NCI-H2029 (cell line): ENCODE results near the gene SH3GLB1.

Experiments
- DNase-seq: peaks from one replicate; lab custom pipeline; 2025; lab: John Stamatoyannopoulos, UW

SH3GLB1 gene

DNA sequence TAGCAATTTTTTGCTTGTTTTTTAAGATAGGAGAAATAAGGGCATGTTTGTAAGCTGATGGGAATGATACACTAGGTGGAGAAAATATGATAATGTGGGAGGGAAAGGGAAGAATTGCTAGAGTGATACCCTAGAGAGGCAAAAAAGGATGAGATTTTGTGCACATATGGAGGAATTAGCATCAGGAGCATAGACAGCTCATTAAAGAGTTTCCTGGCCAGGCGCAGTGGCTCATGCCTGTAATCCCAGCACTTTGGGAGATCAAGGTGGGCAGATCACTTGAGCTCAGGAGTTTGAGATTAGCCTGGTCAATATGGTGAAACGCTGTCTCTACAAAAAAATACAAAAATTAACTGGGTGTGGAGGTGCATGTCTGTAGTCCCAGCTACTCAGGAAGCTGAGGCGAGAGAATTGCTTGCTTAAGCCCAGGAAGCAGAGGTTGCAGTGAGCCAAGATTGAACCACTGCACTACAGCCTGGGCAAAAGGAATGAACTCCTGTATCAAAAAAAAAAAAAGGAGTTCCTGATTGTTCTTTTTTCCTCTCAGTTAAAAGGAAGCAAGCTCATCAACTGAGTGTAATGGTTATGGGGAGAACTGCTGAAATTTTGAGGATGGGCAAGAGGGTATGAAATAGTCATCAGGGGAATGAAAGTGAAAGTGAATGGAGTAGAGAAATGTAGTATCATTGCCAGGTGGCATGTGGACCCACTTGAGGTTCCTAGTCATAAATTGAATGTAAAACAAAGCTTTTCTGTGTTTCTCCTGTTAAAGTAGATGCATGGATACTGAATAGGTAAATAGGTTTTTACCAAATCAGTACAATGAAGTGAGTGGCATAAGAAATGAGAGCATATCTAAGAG is 35.5 kb downstream of the SH3GLB1 start:
- DNase-seq = peak; percentile 38

DNA sequence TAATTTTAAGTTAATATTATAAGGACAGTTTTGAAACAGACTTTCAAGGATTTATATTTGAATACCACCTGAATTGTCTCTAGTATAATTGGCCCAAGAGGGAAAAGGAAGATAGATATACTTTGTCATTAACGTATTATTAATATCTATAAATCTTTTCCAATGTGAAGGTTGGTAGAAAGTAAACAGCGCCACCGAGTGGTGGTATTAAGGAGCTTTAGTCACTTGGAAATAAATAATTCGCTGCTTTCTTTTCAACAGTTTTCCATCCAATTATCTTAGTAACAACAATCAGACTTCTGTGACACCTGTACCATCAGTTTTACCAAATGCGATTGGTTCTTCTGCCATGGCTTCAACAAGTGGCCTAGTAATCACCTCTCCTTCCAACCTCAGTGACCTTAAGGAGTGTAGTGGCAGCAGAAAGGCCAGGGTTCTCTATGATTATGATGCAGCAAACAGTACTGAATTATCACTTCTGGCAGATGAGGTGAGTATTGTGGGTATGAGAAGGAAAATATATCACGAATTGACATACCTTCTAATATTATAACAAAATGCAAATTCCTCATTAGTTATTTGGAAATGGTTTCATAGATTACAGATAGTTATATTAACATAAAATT is 37.7 kb downstream of the SH3GLB1 start:
- DNase-seq = no peak

GRCh38 chr1:86747304-86747703 is 42.9 kb downstream of the SH3GLB1 start:
- no peak for DNase-seq

- no peak for DNase-seq
These were observed 44.4 kb downstream of the SH3GLB1 start for GRCh38 chr1:86748622-86749373.

- no peak for DNase-seq
These were observed 45.7 kb downstream of the SH3GLB1 start for GRCh38 chr1:86750076-86750475.

DNA sequence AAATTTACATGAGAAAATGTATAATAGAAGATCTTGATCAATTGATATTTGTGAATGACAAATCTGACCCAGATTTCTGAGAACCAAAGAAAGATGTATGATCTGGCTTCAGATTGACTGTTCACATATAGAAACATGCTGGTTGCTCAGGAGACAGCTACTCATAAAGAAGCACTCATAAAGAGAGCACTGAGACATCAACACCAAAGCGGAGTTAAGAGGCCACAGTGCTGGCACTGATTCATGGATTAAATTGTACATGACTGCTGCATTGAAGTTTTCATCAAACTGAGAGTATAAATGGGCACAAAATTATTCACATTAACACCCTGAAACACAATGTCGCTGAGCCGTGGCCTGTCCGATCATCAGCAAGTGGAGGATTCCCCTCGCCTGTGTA is 46.2 kb downstream of the SH3GLB1 start:
- no peak for DNase-seq

- no peak for DNase-seq
These were observed 47.5 kb downstream of the SH3GLB1 start for GRCh38 chr1:86751923-86752322.

DNA sequence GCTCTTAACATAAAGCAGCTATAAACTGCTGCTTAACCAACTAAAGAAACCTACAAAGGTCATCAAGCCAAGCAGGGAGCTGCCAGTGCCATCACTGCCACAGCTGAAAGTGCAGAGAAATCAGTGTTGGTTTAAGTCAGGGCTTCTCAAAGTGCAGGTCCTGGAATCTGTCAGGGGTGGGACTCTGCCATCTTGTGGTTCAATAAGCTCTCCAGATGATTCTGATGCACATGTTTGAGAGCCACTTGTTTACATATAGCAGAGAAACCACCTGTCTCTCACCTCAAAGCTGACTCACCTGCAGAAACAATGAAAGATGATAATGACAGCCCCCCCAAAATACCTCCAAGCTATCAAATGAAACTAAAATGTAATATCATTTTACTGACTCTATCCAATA is 49.3 kb downstream of the SH3GLB1 start:
- peak; percentile 65 for DNase-seq

DNA sequence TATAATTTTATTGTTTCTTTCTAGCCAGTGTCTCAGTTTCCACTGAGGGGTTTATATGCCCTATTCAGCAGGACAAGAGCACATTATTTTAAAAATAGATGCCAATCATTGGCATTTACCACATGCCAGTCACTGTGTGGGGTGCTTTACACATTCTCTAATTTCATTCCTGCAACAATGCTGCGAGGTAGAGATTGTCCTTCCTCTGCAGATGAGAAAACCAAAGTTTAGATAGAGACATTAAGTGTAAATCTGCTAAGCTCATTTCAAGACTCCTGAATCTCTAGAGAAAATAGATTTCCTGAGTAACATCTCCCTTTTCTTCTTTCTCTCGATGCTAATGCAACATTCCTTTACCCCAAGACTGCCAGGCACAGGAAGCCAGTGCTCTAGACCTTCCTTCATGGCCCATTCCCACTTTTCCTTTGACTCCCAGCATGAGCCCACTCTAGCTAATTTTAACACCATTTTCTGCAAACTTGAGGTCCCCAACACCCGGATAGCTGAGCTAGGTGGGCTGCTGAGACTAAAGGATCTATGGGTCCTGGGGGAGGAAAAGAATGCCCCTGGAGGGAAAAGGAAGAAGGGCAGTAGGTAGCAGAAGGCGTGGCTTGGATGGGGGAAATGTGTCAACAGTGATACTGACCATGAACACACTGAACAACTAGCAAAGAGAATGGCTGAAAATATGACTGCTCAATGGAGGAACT is 50.0 kb downstream of the SH3GLB1 start:
- no peak for DNase-seq

- DNase-seq = peak; percentile 89
These were observed 51.7 kb downstream of the SH3GLB1 start for GRCh38 chr1:86756062-86756406.

DNA sequence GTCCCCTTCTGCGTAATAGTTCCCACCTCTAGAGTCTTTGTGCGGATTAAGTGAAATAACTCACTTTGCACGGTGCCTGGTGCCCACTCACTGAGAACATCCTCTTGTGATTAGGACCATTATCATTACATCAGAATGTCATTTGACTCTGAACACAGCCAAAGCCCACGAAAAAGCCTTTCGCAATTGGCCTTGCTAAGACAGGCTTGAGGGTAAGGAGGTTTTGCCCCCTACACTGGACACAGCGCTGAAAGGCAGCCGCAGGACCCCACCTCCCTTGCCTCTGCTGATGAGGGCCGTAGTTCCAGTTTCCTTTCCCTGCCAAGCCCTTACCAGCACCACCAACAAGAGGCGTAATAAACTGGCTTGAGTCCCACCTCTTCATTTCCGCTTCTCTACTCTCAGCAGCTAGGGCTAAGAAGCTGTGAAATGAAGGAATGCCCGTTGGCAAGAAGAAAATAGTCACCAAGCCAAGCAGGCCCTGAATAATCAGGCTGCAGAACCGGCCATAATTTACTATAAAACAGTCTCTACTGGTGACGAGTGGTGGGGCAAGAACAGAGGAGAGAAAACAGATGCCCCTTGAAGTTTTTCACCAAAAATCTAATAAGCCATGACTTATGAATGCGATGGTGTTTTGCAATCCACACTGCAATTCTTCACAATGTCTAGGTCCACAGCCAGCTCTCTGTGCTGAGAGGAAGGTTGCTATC is 53.1 kb downstream of the SH3GLB1 start:
- peak; percentile 80 for DNase-seq

GRCh38 chr1:86758570-86758969 is 54.2 kb downstream of the SH3GLB1 start:
- DNase-seq = peak; percentile 94

DNA sequence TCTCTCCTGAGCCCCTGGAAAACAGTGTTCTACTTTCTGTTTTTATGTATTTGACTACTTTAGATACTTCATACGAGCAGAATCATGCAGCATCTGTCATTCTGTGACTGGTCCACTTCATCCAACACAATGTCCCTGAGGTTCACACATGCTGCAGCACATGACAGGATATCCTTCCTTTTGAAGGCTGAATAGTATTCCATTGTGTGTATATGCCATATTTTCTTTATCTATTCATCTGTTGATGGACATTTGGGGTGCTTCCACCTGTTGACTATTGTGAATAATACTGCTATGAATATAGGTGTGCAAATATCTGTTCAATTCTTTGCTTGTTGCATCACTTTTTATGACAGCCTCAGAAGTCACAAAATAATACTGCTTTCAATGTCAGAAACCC is 55.8 kb downstream of the SH3GLB1 start:
- no peak for DNase-seq

DNA sequence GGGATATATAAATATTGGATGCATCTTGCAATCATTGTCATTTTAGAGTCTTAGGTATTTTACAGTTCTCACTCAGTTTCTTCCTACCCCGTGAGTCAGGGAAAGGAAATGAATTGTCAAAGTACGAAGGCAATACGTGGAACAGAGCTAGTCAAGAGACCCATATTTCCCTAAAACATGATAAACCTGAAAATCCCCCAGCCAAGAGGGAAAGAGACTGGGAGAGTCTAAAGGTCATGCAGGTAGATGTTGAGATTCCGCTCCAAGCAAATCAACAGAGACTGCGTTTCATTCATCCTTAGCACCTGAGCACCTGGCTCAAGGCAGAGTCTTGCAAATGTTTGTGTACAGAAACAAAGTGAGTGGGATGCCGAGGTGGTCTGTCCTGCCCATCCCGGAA is 58.0 kb downstream of the SH3GLB1 start:
- no peak for DNase-seq

GRCh38 chr1:86764523-86764922 is 60.1 kb downstream of the SH3GLB1 start:
- DNase-seq = no peak

DNA sequence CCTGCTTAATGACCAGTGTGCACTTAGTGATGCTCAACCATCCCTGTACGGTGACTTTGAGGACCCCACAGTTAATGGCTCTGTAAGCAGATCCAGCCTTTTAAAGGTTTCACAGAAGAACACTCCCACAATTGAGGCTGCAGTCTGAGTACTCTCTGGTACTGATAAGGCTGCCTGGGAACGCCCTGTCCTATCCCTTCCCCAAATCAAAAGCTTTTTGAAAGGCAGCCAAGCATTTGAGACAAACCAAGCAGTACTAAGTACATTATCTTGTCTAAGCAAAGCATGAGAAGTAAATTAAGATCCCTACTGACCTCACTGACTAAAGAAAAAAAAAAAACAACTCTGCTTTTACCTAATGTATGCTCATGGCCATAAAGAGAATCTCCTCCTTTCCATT is 60.7 kb downstream of the SH3GLB1 start:
- DNase-seq = no peak

- no peak for DNase-seq
These were observed 61.3 kb downstream of the SH3GLB1 start for GRCh38 chr1:86765674-86766073.

GRCh38 chr1:86768554-86768953 is 64.2 kb downstream of the SH3GLB1 start:
- no peak for DNase-seq

DNA sequence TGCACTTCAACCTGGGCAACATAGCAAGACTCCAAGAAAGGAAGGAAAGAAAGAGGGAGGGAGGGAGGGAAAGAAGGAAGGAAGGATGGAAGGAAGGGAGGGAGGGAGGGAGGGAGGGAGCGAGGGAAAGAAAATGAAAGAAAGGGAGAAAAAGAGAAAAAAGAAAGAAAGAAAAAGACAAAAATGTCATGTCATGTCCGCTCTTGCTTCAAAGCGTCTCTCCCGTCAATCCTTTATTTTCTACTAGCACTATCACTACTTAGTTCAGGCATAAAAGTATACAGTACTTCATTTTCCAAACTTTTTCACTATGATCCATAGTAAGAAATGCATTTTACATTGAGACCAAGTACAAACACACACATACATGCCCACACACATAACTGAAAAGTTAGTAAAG is 64.7 kb downstream of the SH3GLB1 start:
- DNase-seq = no peak

GRCh38 chr1:86773341-86774288 is 69.2 kb downstream of the SH3GLB1 start:
- no peak for DNase-seq
